Measurements from ENCODE around the gene PDE6D.

The PDE6D gene

DNA sequence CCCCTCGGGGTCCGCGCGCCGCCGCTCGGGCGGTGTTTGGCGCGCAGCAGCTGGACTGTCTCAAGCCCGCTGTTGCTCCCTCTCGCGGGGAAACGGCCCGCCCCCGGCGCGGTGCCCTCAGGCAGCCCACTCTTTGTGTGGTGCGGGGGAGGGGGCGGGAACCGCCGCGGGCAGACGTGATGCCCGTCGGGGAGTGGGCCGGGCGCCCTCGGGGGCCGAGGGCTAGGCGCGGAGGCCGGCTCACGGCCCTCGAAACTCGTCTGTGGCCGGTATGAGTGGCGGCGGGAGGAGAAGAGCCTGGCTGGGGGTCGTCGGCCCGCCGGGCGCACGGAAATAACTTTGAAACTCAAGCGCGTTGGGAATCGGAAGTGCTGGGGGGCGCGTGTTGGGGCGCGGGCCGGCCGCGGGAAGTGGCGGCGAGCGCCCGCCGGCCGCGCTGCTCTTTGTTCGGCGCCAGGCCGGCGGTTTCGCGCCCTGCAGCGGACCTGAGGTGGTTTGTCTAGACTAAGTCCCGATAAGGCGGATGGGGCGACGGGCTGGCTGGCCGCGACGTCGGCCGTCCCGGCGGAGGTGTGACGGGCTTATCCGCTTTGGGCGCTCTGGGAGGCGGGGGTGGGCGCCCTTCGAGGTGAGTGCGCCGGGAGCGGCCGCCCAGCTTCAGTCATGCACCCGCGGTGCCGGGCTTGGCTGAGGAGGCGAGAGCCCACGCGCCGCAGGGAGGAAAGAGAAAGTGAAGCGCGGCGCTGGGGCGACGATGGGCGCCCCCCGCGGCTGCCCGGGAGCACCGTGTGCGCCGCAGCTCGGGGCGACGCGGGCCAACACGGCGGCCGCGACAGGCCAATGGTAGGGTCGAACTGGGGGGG is 72.1 kb downstream of the PDE6D start:
- H3K4me1 ChIP-seq (ENCODE audit: insufficient read depth, low read length): peaks cover 35% of the 10 kb centered on the region

DNA sequence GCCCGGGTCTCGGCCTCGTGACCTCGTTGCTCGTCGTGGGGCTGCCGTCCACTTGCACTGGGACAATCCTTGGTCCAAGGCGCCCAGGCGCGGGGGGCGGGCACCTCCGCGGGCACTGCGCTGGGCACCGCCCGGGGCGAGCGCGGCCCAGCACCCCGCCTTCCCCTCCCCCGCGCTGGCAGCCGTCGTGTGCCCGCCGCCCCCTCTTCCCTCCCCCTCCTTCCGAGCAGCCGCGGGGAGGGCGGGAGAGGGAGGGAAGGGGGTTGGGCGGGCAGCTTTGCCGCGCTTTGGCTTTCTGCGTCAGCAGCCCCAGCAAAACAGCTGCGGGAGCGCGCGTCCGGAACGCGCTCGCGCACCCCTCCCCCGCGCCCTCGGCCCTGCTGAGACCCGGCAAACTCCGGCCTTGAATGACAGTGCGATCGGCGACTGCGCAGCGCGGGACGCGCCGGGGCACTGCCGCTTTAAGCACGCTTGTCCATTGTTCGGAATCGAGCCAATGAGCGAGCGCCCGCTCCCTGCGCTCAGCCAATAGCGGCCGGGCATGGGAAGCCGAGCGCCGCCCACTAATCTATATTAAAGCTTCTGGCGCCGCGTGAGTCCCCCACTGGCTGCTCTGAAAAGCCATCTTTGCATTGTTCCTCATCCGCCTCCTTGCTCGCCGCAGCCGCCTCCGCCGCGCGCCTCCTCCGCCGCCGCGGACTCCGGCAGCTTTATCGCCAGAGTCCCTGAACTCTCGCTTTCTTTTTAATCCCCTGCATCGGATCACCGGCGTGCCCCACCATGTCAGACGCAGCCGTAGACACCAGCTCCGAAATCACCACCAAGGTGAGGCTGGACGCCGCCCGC is 72.9 kb downstream of the PDE6D start, which contains the start of gene PTMA:
PTMA (plus strand) TSS at position 599 of the 846 bp plus-strand sequence; CDS start at position 781, 182 bp downstream.
- peak within 1 kb of the TSS; percentile 99 for H3K27ac ChIP-seq (ENCODE audit: low read depth, low read length)
- H3K9ac ChIP-seq (ENCODE audit: low read length): peak within 1 kb of the TSS; percentile 83
- H3K4me1 ChIP-seq (ENCODE audit: insufficient read depth, low read length): peaks cover 27% of the 10 kb centered on the region
- peak within 1 kb of the TSS; percentile 78 to 99 for H3K4me3 ChIP-seq (ENCODE audit: low read depth in 1 of 2, low read length in 2 of 2)
- H3K9me3 ChIP-seq (ENCODE audit: low read length): no peaks in the 10 kb centered on the region
- H3K36me3 ChIP-seq (ENCODE audit: insufficient read depth, low read length): peaks cover 14% of the 10 kb centered on the region
- H3K27me3 ChIP-seq (ENCODE audit: control insufficient read depth in 1 of 2, insufficient read depth in 2 of 2, low read length in 2 of 2): no peaks in the 10 kb centered on the region

More for the DNA sequence above, 72.1 kb downstream of the PDE6D start:
- H3K27ac ChIP-seq (ENCODE audit: low read depth, low read length): peak overlapping the region; percentile 98
- no peaks in the 10 kb centered on the region for H3K9me3 ChIP-seq (ENCODE audit: low read length)
- peak overlapping the region; percentile 81 for H3K9ac ChIP-seq (ENCODE audit: low read length)
- H3K27me3 ChIP-seq (ENCODE audit: control insufficient read depth in 1 of 2, insufficient read depth in 2 of 2, low read length in 2 of 2): no peaks in the 10 kb centered on the region
- H3K4me3 ChIP-seq (ENCODE audit: low read depth in 1 of 2, low read length in 2 of 2): peak overlapping the region; percentile 77 to 99
- H3K36me3 ChIP-seq (ENCODE audit: insufficient read depth, low read length): peaks cover 20% of the 10 kb centered on the region

DNA sequence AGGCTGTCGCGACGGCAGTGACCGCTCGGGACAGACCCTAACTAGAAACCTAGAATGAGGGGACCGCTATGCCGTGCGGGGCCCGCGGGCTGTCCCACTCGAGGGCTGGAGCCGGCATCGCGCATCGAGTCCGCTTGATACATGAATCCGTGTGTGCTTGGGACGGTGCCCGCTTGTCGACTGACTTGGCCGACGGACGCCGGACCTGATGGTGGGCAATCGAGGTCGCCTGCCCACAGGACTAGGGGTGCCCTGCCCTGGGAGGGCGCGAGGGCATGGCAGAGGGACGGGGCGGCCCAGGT is 73.5 kb downstream of the PDE6D start:
- Histone ChIP-seq H3K4me1 (ENCODE audit: insufficient read depth, low read length) (peaks cover 27% of the 10 kb centered on the region), H3K27me3 (ENCODE audit: control insufficient read depth in 1 of 2, insufficient read depth in 2 of 2, low read length in 2 of 2) (no peaks in the 10 kb centered on the region), H3K27ac (ENCODE audit: low read depth, low read length) (peak overlapping the region; percentile 99), H3K9ac (ENCODE audit: low read length) (peak overlapping the region; percentile 83), H3K4me3 (ENCODE audit: low read depth in 1 of 2, low read length in 2 of 2) (peak overlapping the region; percentile 40 to 78), H3K9me3 (ENCODE audit: low read length) (no peaks in the 10 kb centered on the region), H3K36me3 (ENCODE audit: insufficient read depth, low read length) (peaks cover 14% of the 10 kb centered on the region)

DNA sequence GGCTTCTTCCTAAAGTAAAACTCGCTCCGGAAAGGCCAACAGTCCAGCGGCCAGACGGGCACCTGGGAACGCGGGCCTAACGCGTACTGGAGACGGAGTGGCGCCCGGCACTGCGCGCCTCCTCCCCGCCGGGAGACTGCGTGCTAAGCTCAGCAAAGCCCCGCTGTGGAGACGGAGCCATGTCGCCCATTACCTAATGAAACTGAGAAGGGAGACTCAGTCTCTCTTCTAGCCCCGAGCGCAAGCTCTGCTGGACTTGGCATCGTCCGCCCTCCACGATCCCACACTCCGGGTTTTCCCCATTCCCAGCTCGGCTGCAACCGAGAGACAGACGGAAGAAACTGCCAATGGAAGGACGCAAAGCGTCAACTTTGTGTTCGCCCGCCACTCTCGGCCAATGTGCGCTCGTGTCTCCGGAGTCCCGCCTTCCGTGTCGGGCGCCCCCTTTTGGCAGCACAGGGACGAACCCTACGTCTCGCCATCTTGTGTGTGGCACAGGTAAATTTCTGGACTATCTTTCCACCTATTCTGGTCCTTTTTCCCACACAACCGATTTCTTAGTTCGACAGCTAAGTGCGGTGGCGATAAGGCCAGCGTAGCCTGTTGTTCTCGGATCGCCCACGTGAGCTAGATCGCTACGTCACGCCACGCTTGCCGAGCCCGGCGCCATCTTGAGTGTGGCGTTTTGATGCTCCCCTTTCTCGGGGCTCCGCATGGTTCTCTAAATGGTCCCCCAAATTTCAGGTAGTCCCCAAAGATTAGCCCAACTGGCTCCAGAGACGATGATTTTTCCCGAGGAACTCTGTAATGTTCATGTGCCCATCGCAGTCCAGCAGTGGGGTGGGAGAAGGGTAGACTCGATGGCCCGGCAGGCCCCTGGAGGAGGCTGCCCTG is 74.1 kb downstream of the PDE6D start:
- H3K36me3 ChIP-seq (ENCODE audit: insufficient read depth, low read length): peaks cover 8% of the 10 kb centered on the region
- peak overlapping the region; percentile 83 for H3K9ac ChIP-seq (ENCODE audit: low read length)
- no peaks in the 10 kb centered on the region for H3K9me3 ChIP-seq (ENCODE audit: low read length)
- H3K27ac ChIP-seq (ENCODE audit: low read depth, low read length): peak overlapping the region; percentile 100
- peak overlapping the region; percentile 72 to 78 for H3K4me3 ChIP-seq (ENCODE audit: low read depth in 1 of 2, low read length in 2 of 2)
- peaks cover 24% of the 10 kb centered on the region for H3K4me1 ChIP-seq (ENCODE audit: insufficient read depth, low read length)
- no peaks in the 10 kb centered on the region for H3K27me3 ChIP-seq (ENCODE audit: control insufficient read depth in 1 of 2, insufficient read depth in 2 of 2, low read length in 2 of 2)

DNA sequence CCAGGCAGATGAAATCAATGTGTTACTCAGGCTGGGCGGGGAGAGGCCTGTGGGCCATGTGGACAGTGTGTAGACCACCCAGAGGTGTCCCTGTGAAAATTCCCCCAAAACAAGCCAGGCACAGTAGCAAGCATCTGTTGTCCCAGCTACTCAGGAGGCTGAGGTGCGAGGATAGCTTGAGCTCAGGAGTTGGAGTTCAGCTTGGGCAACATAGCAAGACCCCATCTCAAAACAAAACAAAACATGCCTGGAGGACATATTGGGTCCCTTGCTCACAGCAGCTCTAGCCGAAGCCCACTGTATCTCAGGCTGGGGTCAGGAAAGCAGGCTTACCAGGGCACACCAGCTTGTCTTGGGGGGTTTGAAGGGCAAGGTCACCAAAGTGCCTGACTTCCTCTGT is 77.1 kb downstream of the PDE6D start:
- no peak overlapping the region for H3K9ac ChIP-seq (ENCODE audit: low read length)
- H3K4me1 ChIP-seq (ENCODE audit: insufficient read depth, low read length): peaks cover 21% of the 10 kb centered on the region
- H3K27ac ChIP-seq (ENCODE audit: low read depth, low read length): no peak overlapping the region

DNA sequence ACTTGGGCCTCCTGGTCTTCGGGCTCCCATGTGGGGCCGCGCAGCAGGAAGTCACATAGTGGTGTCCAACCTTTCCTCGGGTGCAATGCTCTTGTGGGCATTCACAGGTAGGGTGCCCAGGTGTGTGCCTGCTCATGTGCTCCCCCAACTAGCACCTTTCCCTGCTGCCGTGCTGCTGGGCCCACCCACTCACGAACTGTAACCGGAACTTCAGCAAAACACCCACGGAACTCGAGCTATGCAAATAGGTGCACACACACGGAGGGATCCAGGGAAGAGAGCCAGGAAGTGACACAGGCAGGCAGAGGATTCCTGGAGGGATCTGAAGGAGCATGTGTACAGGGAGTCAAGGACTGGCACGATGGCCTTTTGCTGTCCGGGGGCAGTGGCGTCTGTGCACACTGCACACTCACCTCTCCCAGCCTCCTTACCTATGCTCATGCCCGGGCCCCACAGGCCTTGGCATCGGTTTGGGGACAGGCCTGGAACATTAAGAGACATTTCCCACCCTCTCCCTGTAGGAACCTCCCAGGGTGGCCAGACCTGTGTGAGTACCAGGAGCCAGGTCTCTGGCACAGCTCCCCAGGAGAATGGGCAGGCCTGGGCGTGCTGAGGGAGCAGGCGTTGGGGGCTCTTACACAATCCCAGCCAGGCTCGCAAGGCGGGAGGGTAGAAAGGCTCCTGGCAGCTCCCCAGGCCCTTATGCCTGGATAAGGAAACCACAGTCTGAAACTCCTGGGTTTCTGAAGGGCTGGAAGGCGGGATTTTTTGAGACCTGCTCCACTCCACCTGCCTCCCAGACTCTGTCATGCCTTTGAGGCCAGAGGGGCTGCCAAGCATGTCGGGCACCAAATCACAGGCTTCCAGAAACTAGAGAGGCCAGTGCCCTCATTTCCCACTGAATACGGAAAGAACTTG is 79.4 kb downstream of the PDE6D start:
- Histone ChIP-seq H3K4me3 (ENCODE audit: low read depth in 1 of 2, low read length in 2 of 2) (no peak overlapping the region), H3K9ac (ENCODE audit: low read length) (no peak overlapping the region), H3K4me1 (ENCODE audit: insufficient read depth, low read length) (peaks cover 17% of the 10 kb centered on the region), H3K9me3 (ENCODE audit: low read length) (no peaks in the 10 kb centered on the region), H3K27me3 (ENCODE audit: control insufficient read depth in 1 of 2, insufficient read depth in 2 of 2, low read length in 2 of 2) (no peaks in the 10 kb centered on the region), H3K36me3 (ENCODE audit: insufficient read depth, low read length) (no peaks in the 10 kb centered on the region), H3K27ac (ENCODE audit: low read depth, low read length) (no peak overlapping the region)

More for the DNA sequence above, 77.1 kb downstream of the PDE6D start:
- Histone ChIP-seq H3K36me3 (ENCODE audit: insufficient read depth, low read length) (no peaks in the 10 kb centered on the region), H3K9me3 (ENCODE audit: low read length) (no peaks in the 10 kb centered on the region), H3K27me3 (ENCODE audit: control insufficient read depth in 1 of 2, insufficient read depth in 2 of 2, low read length in 2 of 2) (no peaks in the 10 kb centered on the region), H3K4me3 (ENCODE audit: low read depth in 1 of 2, low read length in 2 of 2) (no peak overlapping the region)

DNA sequence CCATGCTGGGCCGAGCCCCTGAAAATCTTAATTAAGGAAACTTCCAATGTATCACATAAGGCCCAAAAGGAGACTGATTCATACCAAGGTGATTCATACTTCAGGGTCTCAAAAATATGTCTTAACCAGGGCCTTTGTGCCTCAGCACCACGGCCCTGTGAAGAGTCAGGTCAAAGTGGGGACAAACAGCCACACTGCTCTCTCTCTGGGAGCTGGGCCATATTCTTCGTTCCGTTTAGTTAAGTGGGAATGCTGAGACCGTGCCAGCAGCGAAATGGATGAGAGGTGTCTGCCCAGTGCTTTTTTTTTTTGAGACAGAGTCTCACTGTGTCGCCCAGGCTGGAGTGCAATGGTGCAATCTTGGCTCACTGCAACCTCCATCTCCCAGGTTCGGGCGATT is 82.1 kb downstream of the PDE6D start:
- H3K36me3 ChIP-seq (ENCODE audit: insufficient read depth, low read length): no peaks in the 10 kb centered on the region
- H3K4me3 ChIP-seq (ENCODE audit: low read depth in 1 of 2, low read length in 2 of 2): no peak overlapping the region
- H3K27me3 ChIP-seq (ENCODE audit: control insufficient read depth in 1 of 2, insufficient read depth in 2 of 2, low read length in 2 of 2): no peaks in the 10 kb centered on the region
- H3K9ac ChIP-seq (ENCODE audit: low read length): no peak overlapping the region
- H3K4me1 ChIP-seq (ENCODE audit: insufficient read depth, low read length): peaks cover 9% of the 10 kb centered on the region
- no peaks in the 10 kb centered on the region for H3K9me3 ChIP-seq (ENCODE audit: low read length)
- H3K27ac ChIP-seq (ENCODE audit: low read depth, low read length): no peak overlapping the region

DNA sequence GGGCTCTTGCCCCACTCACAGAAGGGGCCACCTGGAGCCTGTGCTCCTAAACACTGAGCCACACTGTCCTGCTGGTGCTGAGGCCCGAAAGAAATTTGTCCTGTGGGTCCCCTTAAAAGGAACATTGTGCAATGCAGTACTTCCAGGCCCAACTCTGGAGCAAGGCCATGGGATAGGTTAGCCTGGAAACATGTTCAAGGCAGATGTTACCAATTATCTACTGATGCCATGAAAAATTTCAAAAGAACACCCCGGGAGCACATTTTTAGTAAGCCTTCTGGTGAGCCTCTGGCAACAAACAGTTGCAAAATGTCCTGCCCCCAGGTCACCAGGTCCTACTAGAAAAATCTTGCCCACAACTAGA is 85.1 kb downstream of the PDE6D start:
- H3K9ac ChIP-seq (ENCODE audit: low read length): no peak overlapping the region
- no peak overlapping the region for H3K27ac ChIP-seq (ENCODE audit: low read depth, low read length)

DNA sequence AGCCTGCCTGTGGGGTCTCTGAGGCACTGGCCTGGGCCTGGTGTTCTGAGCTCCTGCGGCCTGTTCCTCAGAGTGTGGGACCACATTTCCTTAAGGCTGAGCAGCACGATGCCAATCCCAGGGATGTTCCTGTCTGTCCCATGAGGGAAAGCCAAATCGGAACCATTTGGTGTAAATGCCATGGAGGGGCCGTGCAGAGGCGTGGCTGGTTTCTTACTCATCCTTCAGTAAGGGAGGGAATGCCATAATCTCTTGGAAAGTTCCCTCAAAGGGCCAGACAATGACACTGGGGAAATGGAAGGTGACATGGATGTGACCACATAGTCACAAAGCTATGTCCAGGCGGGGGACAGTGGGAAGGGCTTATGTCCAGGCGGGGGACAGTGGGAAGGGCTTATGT is 87.1 kb downstream of the PDE6D start:
- Histone ChIP-seq H3K9ac (ENCODE audit: low read length) (no peak overlapping the region), H3K27me3 (ENCODE audit: control insufficient read depth in 1 of 2, insufficient read depth in 2 of 2, low read length in 2 of 2) (no peaks in the 10 kb centered on the region), H3K4me1 (ENCODE audit: insufficient read depth, low read length) (no peaks in the 10 kb centered on the region), H3K4me3 (ENCODE audit: low read depth in 1 of 2, low read length in 2 of 2) (no peak overlapping the region), H3K36me3 (ENCODE audit: insufficient read depth, low read length) (no peaks in the 10 kb centered on the region), H3K27ac (ENCODE audit: low read depth, low read length) (no peak overlapping the region), H3K9me3 (ENCODE audit: low read length) (no peaks in the 10 kb centered on the region)

More for the DNA sequence above, 85.1 kb downstream of the PDE6D start:
- no peaks in the 10 kb centered on the region for H3K27me3 ChIP-seq (ENCODE audit: control insufficient read depth in 1 of 2, insufficient read depth in 2 of 2, low read length in 2 of 2)
- no peaks in the 10 kb centered on the region for H3K4me1 ChIP-seq (ENCODE audit: insufficient read depth, low read length)
- no peaks in the 10 kb centered on the region for H3K36me3 ChIP-seq (ENCODE audit: insufficient read depth, low read length)
- no peak overlapping the region for H3K4me3 ChIP-seq (ENCODE audit: low read depth in 1 of 2, low read length in 2 of 2)
- H3K9me3 ChIP-seq (ENCODE audit: low read length): no peaks in the 10 kb centered on the region

DNA sequence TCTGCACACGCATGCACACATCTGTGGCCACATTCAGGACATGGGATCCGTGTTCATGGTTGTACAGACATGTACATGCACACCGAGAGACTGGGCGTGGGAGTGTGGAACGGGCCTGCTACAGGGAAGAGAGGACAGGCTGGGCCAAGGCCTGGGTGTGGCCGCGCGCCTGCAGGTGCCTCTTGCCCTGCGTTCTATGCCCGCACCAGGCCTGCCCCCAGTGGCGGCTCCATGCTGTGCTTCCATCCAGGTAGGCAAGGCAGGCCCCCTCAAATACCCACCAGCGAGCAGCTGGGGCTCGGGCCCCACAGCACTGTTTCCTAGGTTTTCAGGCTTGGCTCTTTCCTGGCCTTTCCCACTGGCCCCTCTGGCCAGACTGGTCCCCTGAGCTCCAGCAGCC is 88.2 kb downstream of the PDE6D start:
- no peaks in the 10 kb centered on the region for H3K9me3 ChIP-seq (ENCODE audit: low read length)
- H3K9ac ChIP-seq (ENCODE audit: low read length): no peak overlapping the region
- H3K27ac ChIP-seq (ENCODE audit: low read depth, low read length): no peak overlapping the region
- no peaks in the 10 kb centered on the region for H3K4me1 ChIP-seq (ENCODE audit: insufficient read depth, low read length)
- H3K36me3 ChIP-seq (ENCODE audit: insufficient read depth, low read length): no peaks in the 10 kb centered on the region
- no peak overlapping the region for H3K4me3 ChIP-seq (ENCODE audit: low read depth in 1 of 2, low read length in 2 of 2)
- H3K27me3 ChIP-seq (ENCODE audit: control insufficient read depth in 1 of 2, insufficient read depth in 2 of 2, low read length in 2 of 2): no peaks in the 10 kb centered on the region
